ENCODE measurements around the gene GSN. TPM values are rescaled to one million over a fixed set of nuclear protein-coding genes. Genes with fewer than 3 reads are reported as not detected.

The GSN gene
- total and polyA plus RNA-seq, 2 of the 13 experiments (the other 11 are each of a cell fraction or from before 2014, with no cell fraction given), result 294 to 307 TPM

GRCh38 chr9:121222524-121223171 lies 45.3 kb upstream of the GSN start:
- H3K27ac ChIP-seq (ENCODE audit: extremely low read length, insufficient read depth, low read length), result no peak overlapping the region
- H3K4me1 ChIP-seq (ENCODE audit: insufficient read depth, low read length), result peaks cover 11% of the 10 kb centered on the region
- H3K4me3 ChIP-seq (replicated peaks in 1 of 3; ENCODE audit: insufficient read depth in 1 of 3, low read depth in 2 of 3, low read length in 3 of 3), result no peak overlapping the region
- H4K20me1 ChIP-seq (ENCODE audit: insufficient read depth, low read length), result no peaks in the 10 kb centered on the region
- no TSS peak for BruUV-seq (replicated peaks)
- intact Hi-C loops (cut with micrococcal nuclease; ENCODE audit: unreplicated experiment), result no loop called here
- POLR2A ChIA-PET, result no interaction called here
- H3K27me3 ChIP-seq (ENCODE audit: control insufficient read depth in 1 of 2, insufficient read depth in 2 of 2, low read length in 2 of 2), result no peaks in the 10 kb centered on the region; a peak in 1 of 5 replicates
- TF ChIP-seq, protein P1, sequence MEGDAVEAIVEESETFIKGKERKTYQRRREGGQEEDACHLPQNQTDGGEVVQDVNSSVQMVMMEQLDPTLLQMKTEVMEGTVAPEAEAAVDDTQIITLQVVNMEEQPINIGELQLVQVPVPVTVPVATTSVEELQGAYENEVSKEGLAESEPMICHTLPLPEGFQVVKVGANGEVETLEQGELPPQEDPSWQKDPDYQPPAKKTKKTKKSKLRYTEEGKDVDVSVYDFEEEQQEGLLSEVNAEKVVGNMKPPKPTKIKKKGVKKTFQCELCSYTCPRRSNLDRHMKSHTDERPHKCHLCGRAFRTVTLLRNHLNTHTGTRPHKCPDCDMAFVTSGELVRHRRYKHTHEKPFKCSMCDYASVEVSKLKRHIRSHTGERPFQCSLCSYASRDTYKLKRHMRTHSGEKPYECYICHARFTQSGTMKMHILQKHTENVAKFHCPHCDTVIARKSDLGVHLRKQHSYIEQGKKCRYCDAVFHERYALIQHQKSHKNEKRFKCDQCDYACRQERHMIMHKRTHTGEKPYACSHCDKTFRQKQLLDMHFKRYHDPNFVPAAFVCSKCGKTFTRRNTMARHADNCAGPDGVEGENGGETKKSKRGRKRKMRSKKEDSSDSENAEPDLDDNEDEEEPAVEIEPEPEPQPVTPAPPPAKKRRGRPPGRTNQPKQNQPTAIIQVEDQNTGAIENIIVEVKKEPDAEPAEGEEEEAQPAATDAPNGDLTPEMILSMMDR (CRISPR knock-in tag; IDR thresholded peaks at IDR 0.05), result peak; percentile 66
- TF ChIP-seq HDAC6 (IDR thresholded peaks at IDR 0.05; ENCODE audit: low read depth, low read length) (no peak), SATB2 (CRISPR knock-in tag; IDR thresholded peaks at IDR 0.05) (no peak), MYNN (CRISPR knock-in tag; IDR thresholded peaks at IDR 0.05; ENCODE audit: low read depth) (no peak), SMC3 (IDR thresholded peaks at IDR 0.05; ENCODE audit: low read length) (peak; percentile 51), ZNF558 (CRISPR knock-in tag; IDR thresholded peaks at IDR 0.05; ENCODE audit: borderline replicate concordance) (no peak), GABPA (IDR thresholded peaks at IDR 0.05; ENCODE audit: low read depth, low read length) (no peak), GABPA (CRISPR knock-in tag; IDR thresholded peaks at IDR 0.05; ENCODE audit: low read depth) (no peak), SRSF4 (IDR thresholded peaks at IDR 0.05; ENCODE audit: low read depth, low read length, poor library complexity, severe bottlenecking) (no peak), STAG1 (CRISPR knock-in tag; IDR thresholded peaks at IDR 0.05) (peak; percentile 51), ZNF740 (CRISPR knock-in tag; IDR thresholded peaks at IDR 0.05) (peak; percentile 62; the same call in 1 of the 2 replicates)
- H2AFZ ChIP-seq (ENCODE audit: low read length), result no peak overlapping the region
- FAIRE-seq (no peak), DNase-seq (ENCODE audit: low spot score) (peak; percentile 49), ATAC-seq (peak; percentile 50; the same call in 2 of the 3 replicates)
- H3K79me2 ChIP-seq (ENCODE audit: insufficient read depth, low read length), result no peaks in the 10 kb centered on the region
- no peak overlapping the region for H3K9ac ChIP-seq (ENCODE audit: insufficient read depth, low read depth, low read length)
- in situ Hi-C loops (cut with HindIII; ENCODE audit: extremely low pct_ligation_motif_present, low pct_unique_long_range_greater_than_20kb), result loop anchor here (5.0 kb wide), 1 partner anchor 175 kb away; no protein-coding TSS in a partner anchor
- no peaks in the 10 kb centered on the region for H3K36me3 ChIP-seq (replicated peaks in 1 of 2; ENCODE audit: control insufficient read depth in 1 of 2, insufficient read depth in 2 of 2, low read length in 2 of 2)
- H3K4me2 ChIP-seq (ENCODE audit: low read depth, low read length), result 0 out of 2 replicates have a peak overlapping the region, but pooled peaks have one; percentile 8
- CTCF ChIA-PET (ENCODE audit: low intra/inter-chr PET ratio, low total read pairs), result interaction anchor here (1.4 to 1.8 kb wide), 2 partner anchors 10 to 177 kb away, joined by 5 to 6 read pairs; no protein-coding TSS in a partner anchor
- no peaks in the 10 kb centered on the region for H3K9me3 ChIP-seq (ENCODE audit: low read length)
- 38% methylated on average over 10 of the region's 12 CpGs for WGBS (ENCODE audit: low lambda C conversion rate)

All from HepG2 (cell line).